BJ (cell line): ENCODE data around the gene KCNJ13. TPM values are rescaled to one million over a fixed set of nuclear protein-coding genes. Genes with fewer than 3 reads are reported as not detected.
A peak's percentile ranks its signal among the peaks of the same experiment; 100 is the strongest.

ENCODE experiments used
- CTCF ChIA-PET: fragments of 350-600 bp; formaldehyde crosslinking; extraction: SDS; loops from one replicate; lab custom pipeline; 2021; ENCODE audit warnings: antibody characterized with exemption, inconsistent platforms; lab: Yijun Ruan, JAX
- POLR2A ChIA-PET: fragments of 300-600 bp; sonication (Branson Sonifier 250); formaldehyde crosslinking; extraction: SDS; loops from one replicate; lab custom pipeline; 2021; ENCODE audit warnings: antibody characterized with exemption; lab: Charles Lee
- DNase-seq: peaks from one replicate; pipeline ENCODE4 v3.0.0-alpha.2; 2011; ENCODE audit warnings: low read depth
- H3K27me3 ChIP-seq: 2 replicates; pipeline ENCODE4 v1.6.0; 2011; ENCODE audit warnings: low read length; ENCODE audit not compliant: control insufficient read depth, insufficient read depth
- H3K36me3 ChIP-seq: 2 replicates; pipeline ENCODE4 v1.5.1; 2011; ENCODE audit warnings: low read length; ENCODE audit not compliant: control insufficient read depth, insufficient read depth
- H3K4me3 ChIP-seq: 2 replicates; pipeline ENCODE4 v1.5.1; 2011; ENCODE audit warnings: low read depth, mild to moderate bottlenecking, control low read depth, low read length
- polyA plus RNA-seq: library from polyadenylated mRNA; depleted of rRNA; stranded (reverse); fragments of >200 nt; gene quantifications from 2 replicates; pipeline ENCODE4 v1.2.3, GENCODE V29; 2011
- TF ChIP-seq, protein P1 (sequence below): IDR thresholded peaks from 2 replicates; pipeline ENCODE4 v1.5.1; 2011; ENCODE audit warnings: low read depth, mild to moderate bottlenecking, control low read depth, inconsistent platforms, low read length, moderate library complexity; ENCODE audit not compliant: insufficient read depth

The KCNJ13 gene
- polyA plus RNA-seq, 1 experiment = not detected

GRCh38 chr2:232783278-232783677 is 6.9 kb upstream of the KCNJ13 start:
- H3K27me3 ChIP-seq = no peaks in the 10 kb centered on the region
- CTCF ChIA-PET = no interaction called here
- POLR2A ChIA-PET = interaction anchor here (0.6 kb wide), 1 partner anchor 236 kb away, joined by 3 read pairs; no protein-coding TSS in a partner anchor
- TF ChIP-seq, protein P1, sequence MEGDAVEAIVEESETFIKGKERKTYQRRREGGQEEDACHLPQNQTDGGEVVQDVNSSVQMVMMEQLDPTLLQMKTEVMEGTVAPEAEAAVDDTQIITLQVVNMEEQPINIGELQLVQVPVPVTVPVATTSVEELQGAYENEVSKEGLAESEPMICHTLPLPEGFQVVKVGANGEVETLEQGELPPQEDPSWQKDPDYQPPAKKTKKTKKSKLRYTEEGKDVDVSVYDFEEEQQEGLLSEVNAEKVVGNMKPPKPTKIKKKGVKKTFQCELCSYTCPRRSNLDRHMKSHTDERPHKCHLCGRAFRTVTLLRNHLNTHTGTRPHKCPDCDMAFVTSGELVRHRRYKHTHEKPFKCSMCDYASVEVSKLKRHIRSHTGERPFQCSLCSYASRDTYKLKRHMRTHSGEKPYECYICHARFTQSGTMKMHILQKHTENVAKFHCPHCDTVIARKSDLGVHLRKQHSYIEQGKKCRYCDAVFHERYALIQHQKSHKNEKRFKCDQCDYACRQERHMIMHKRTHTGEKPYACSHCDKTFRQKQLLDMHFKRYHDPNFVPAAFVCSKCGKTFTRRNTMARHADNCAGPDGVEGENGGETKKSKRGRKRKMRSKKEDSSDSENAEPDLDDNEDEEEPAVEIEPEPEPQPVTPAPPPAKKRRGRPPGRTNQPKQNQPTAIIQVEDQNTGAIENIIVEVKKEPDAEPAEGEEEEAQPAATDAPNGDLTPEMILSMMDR = no peak
- H3K36me3 ChIP-seq = no peaks in the 10 kb centered on the region
- DNase-seq = no peak
- H3K4me3 ChIP-seq = no peak overlapping the region

- Histone ChIP-seq H3K4me3 (no peak overlapping the region), H3K36me3 (no peaks in the 10 kb centered on the region), H3K27me3 (no peaks in the 10 kb centered on the region)
- ChIA-PET CTCF (no interaction called here), POLR2A (no interaction called here)
- TF ChIP-seq, protein P1 = no peak
- DNase-seq = peak; percentile 59
Measured at GRCh38 chr2:232781765-232782164, 5.4 kb upstream of the KCNJ13 start.

DNA sequence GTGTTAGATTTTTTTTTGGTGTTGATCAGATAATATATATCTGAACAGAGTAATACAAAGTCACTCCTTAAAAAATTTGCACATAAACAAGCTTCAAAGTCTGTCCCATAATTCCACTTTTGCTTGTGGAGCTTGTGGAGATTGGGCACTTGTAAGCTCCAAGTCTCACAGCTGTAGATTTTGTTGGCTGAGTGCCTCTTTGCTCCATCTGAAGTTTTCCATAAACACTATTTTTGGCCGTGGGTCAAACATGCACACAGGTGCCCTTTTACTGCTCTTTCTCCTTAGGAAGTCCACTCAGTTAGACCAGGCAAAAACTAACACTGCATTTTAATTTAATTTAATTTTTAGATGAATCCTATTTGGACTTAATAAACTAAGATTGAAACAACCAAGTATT is 3.6 kb upstream of the KCNJ13 start:
- TF ChIP-seq, protein P1 = no peak
- H3K4me3 ChIP-seq = no peak overlapping the region
- POLR2A ChIA-PET = no interaction called here
- H3K27me3 ChIP-seq = no peaks in the 10 kb centered on the region
- no peak for DNase-seq
- H3K36me3 ChIP-seq = no peaks in the 10 kb centered on the region
- CTCF ChIA-PET = interaction anchor here (0.6 kb wide), 1 partner anchor 1675 kb away, joined by 3 read pairs; no protein-coding TSS in a partner anchor

GRCh38 chr2:232779465-232779864 is 3.1 kb upstream of the KCNJ13 start:
- Histone ChIP-seq H3K4me3 (no peak overlapping the region), H3K27me3 (no peaks in the 10 kb centered on the region), H3K36me3 (no peaks in the 10 kb centered on the region)
- TF ChIP-seq, protein P1 = no peak
- no peak for DNase-seq
- POLR2A ChIA-PET = no interaction called here
- CTCF ChIA-PET = interaction anchor here (0.6 to 1.2 kb wide), 2 partner anchors 275 to 1675 kb away, joined by 3 read pairs; no protein-coding TSS in a partner anchor

DNA sequence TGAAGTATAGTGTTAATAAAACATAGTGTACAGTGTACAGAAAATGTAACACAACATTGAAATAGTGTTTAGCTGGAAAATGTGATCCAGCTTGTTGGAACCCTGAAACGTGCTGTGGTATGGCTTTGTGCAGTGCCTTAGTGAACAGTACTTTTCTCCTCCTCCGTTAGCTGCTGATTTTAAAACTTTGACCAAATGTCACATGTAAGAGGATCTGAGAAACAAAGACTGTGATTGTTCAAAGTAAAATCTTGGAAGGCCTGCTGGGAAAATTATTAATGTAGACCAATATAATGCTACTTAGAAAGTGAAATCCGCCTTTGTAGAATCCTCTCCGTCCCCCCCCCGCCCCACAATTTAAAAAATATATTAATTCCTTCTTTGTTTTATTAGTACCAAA is 911 bp upstream of the KCNJ13 start:
- Histone ChIP-seq H3K4me3 (no peak overlapping the region), H3K27me3 (no peaks in the 10 kb centered on the region), H3K36me3 (peaks cover 2% of the 10 kb centered on the region; the same call in 1 of the 2 replicates)
- no peak for DNase-seq
- ChIA-PET CTCF (no interaction called here), POLR2A (no interaction called here)
- TF ChIP-seq, protein P1 = no peak
